Measurements from ENCODE around the gene NEDD4L. TPM values are rescaled to one million over a fixed set of nuclear protein-coding genes. Genes with fewer than 3 reads are reported as not detected.

NEDD4L gene
- total RNA-seq, 1 experiment from 2014 or later, result 42.9 TPM

GRCh38 chr18:58103339-58103985 is 59.4 kb downstream of the NEDD4L start:
- intact Hi-C loops (cut with micrococcal nuclease; ENCODE audit: unreplicated experiment) (no loop called here), in situ Hi-C loops (cut with HindIII; ENCODE audit: low pct_unique_long_range_greater_than_20kb, low sequenced_read_pairs) (no loop called here)
- H3K27ac ChIP-seq (ENCODE audit: low read length), result no peak overlapping the region
- H3K4me3 ChIP-seq (ENCODE audit: low read depth in 2 of 2, low read length in 2 of 2), result no peak overlapping the region; a peak in 1 of 4 replicates
- TF ChIP-seq POLR2AphosphoS5 (IDR thresholded peaks at IDR 0.05; ENCODE audit: low read depth, low read length), result no peak
- TF ChIP-seq REST (IDR thresholded peaks at IDR 0.05; ENCODE audit: insufficient read depth in 1 of 2, low read depth in 2 of 2, low read length in 1 of 2), result no peak
- no peak for TF ChIP-seq SIN3A (IDR thresholded peaks at IDR 0.05; ENCODE audit: borderline replicate concordance, insufficient read depth, low read depth, low read length)
- TF ChIP-seq CTCF (IDR thresholded peaks at IDR 0.05), result no peak
- no peak for TF ChIP-seq TCF7L2 (IDR thresholded peaks at IDR 0.05; ENCODE audit: low read depth, low read length)
- DNase-seq (ENCODE audit: low read depth, low spot score), result no peak
- POLR2A ChIA-PET, result no interaction called here
- no peaks in the 10 kb centered on the region for H3K4me1 ChIP-seq (ENCODE audit: control insufficient read depth, insufficient read depth, low read length)
- H3K27me3 ChIP-seq (ENCODE audit: control insufficient read depth, insufficient read depth, low read length), result no peaks in the 10 kb centered on the region
- no peaks in the 10 kb centered on the region for H3K36me3 ChIP-seq (ENCODE audit: control insufficient read depth, insufficient read depth, low read length)
- CTCF ChIA-PET, result no interaction called here
- BruUV-seq (replicated peaks), result no TSS peak
- no peaks in the 10 kb centered on the region for H3K9me3 ChIP-seq (ENCODE audit: control insufficient read depth, insufficient read depth, low read depth, low read length)
- no peak for ATAC-seq

GRCh38 chr18:58104096-58104495 is 60.1 kb downstream of the NEDD4L start:
- intact Hi-C loops (cut with micrococcal nuclease; ENCODE audit: unreplicated experiment), result no loop called here
- POLR2A ChIA-PET, result no interaction called here
- no peak overlapping the region for H3K27ac ChIP-seq (ENCODE audit: low read length)
- BruUV-seq (replicated peaks), result no TSS peak
- in situ Hi-C loops (cut with HindIII; ENCODE audit: low pct_unique_long_range_greater_than_20kb, low sequenced_read_pairs), result no loop called here
- ATAC-seq (no peak), DNase-seq (ENCODE audit: low read depth, low spot score) (no peak)
- TF ChIP-seq TCF7L2 (IDR thresholded peaks at IDR 0.05; ENCODE audit: low read depth, low read length) (no peak), SIN3A (IDR thresholded peaks at IDR 0.05; ENCODE audit: borderline replicate concordance, insufficient read depth, low read depth, low read length) (no peak), CTCF (IDR thresholded peaks at IDR 0.05) (no peak), POLR2AphosphoS5 (IDR thresholded peaks at IDR 0.05; ENCODE audit: low read depth, low read length) (no peak), REST (IDR thresholded peaks at IDR 0.05; ENCODE audit: insufficient read depth in 1 of 2, low read depth in 2 of 2, low read length in 1 of 2) (no peak)
- no peaks in the 10 kb centered on the region for H3K4me1 ChIP-seq (ENCODE audit: control insufficient read depth, insufficient read depth, low read length)
- no peak overlapping the region for H3K4me3 ChIP-seq (ENCODE audit: low read depth in 2 of 2, low read length in 2 of 2)
- H3K36me3 ChIP-seq (ENCODE audit: control insufficient read depth, insufficient read depth, low read length), result no peaks in the 10 kb centered on the region
- H3K9me3 ChIP-seq (ENCODE audit: control insufficient read depth, insufficient read depth, low read depth, low read length), result no peaks in the 10 kb centered on the region
- CTCF ChIA-PET, result no interaction called here
- H3K27me3 ChIP-seq (ENCODE audit: control insufficient read depth, insufficient read depth, low read length), result no peaks in the 10 kb centered on the region
